ENCODE data around the gene STIP1.
A peak's percentile ranks its signal among the peaks of the same experiment; 100 is the strongest.
"Not testable (repeated sequence)": the region's sequence is repeated elsewhere in the genome, so short reads cannot be mapped to it uniquely, and the experiment has no call there.

Gene STIP1

GRCh38 chr11:64150481-64151239, 35.3 kb upstream of the STIP1 start:
- H3K27ac Mint-ChIP-seq: no peak overlapping the region
- H3K4me1 Mint-ChIP-seq (ENCODE audit: low read depth): peaks cover 6% of the 10 kb centered on the region
- no peaks in the 10 kb centered on the region for H3K27me3 Mint-ChIP-seq (ENCODE audit: low read depth)

GRCh38 chr11:64151337-64151736, 34.6 kb upstream of the STIP1 start:
- no peaks in the 10 kb centered on the region for H3K27me3 Mint-ChIP-seq (ENCODE audit: low read depth)
- DNase-seq (ENCODE audit: low spot score): no peak
- H3K9me3 Mint-ChIP-seq: no peaks in the 10 kb centered on the region
- no peaks in the 10 kb centered on the region for H3K36me3 Mint-ChIP-seq (ENCODE audit: low read depth)
- H3K4me1 Mint-ChIP-seq (ENCODE audit: low read depth): peaks cover 5% of the 10 kb centered on the region
- H3K4me3 Mint-ChIP-seq: no peak overlapping the region
- no peak overlapping the region for H3K27ac Mint-ChIP-seq

More at GRCh38 chr11:64150481-64151239, 35.3 kb upstream of the STIP1 start:
- DNase-seq (ENCODE audit: low spot score): no peak
- Mint-ChIP-seq H3K4me3 (no peak overlapping the region), H3K36me3 (ENCODE audit: low read depth) (no peaks in the 10 kb centered on the region), H3K9me3 (no peaks in the 10 kb centered on the region)

GRCh38 chr11:64152841-64153691, 32.9 kb upstream of the STIP1 start:
- no peaks in the 10 kb centered on the region for H3K27me3 Mint-ChIP-seq (ENCODE audit: low read depth)
- DNase-seq (ENCODE audit: low spot score): peak; percentile 68
- H3K4me1 Mint-ChIP-seq (ENCODE audit: low read depth): peaks cover 2% of the 10 kb centered on the region
- no peak overlapping the region for H3K27ac Mint-ChIP-seq
- no peak overlapping the region for H3K4me3 Mint-ChIP-seq
- H3K36me3 Mint-ChIP-seq (ENCODE audit: low read depth): no peaks in the 10 kb centered on the region
- no peaks in the 10 kb centered on the region for H3K9me3 Mint-ChIP-seq

- Mint-ChIP-seq H3K27me3 (ENCODE audit: low read depth) (no peaks in the 10 kb centered on the region), H3K9me3 (no peaks in the 10 kb centered on the region), H3K4me3 (no peak overlapping the region), H3K36me3 (ENCODE audit: low read depth) (no peaks in the 10 kb centered on the region), H3K27ac (no peak overlapping the region), H3K4me1 (ENCODE audit: low read depth) (peaks cover 2% of the 10 kb centered on the region)
- no peak for DNase-seq (ENCODE audit: low spot score)
Measured at GRCh38 chr11:64153812-64154211, 32.2 kb upstream of the STIP1 start.

- Mint-ChIP-seq H3K27me3 (ENCODE audit: low read depth) (no peaks in the 10 kb centered on the region), H3K36me3 (ENCODE audit: low read depth) (no peaks in the 10 kb centered on the region), H3K27ac (no peak overlapping the region), H3K4me3 (no peak overlapping the region), H3K4me1 (ENCODE audit: low read depth) (peaks cover 2% of the 10 kb centered on the region), H3K9me3 (no peaks in the 10 kb centered on the region)
- DNase-seq (ENCODE audit: low spot score): no peak
Measured at GRCh38 chr11:64156235-64157011, 29.5 kb upstream of the STIP1 start.

GRCh38 chr11:64157631-64158394, 28.2 kb upstream of the STIP1 start:
- no peak overlapping the region for H3K4me3 Mint-ChIP-seq

GRCh38 chr11:64161037-64161436, 24.9 kb upstream of the STIP1 start:
- no peak for DNase-seq (ENCODE audit: low spot score)
- Mint-ChIP-seq H3K36me3 (ENCODE audit: low read depth) (no peaks in the 10 kb centered on the region), H3K9me3 (no peaks in the 10 kb centered on the region), H3K27ac (no peak overlapping the region), H3K4me3 (no peak overlapping the region), H3K4me1 (ENCODE audit: low read depth) (no peaks in the 10 kb centered on the region), H3K27me3 (ENCODE audit: low read depth) (no peaks in the 10 kb centered on the region)

More at GRCh38 chr11:64157631-64158394, 28.2 kb upstream of the STIP1 start:
- H3K4me1 Mint-ChIP-seq (ENCODE audit: low read depth): peaks cover 2% of the 10 kb centered on the region
- no peak overlapping the region for H3K27ac Mint-ChIP-seq
- DNase-seq (ENCODE audit: low spot score): no peak
- H3K36me3 Mint-ChIP-seq (ENCODE audit: low read depth): no peaks in the 10 kb centered on the region
- no peaks in the 10 kb centered on the region for H3K27me3 Mint-ChIP-seq (ENCODE audit: low read depth)
- no peaks in the 10 kb centered on the region for H3K9me3 Mint-ChIP-seq

GRCh38 chr11:64162769-64163168, 23.2 kb upstream of the STIP1 start:
- not testable (repeated sequence) for DNase-seq (ENCODE audit: low spot score); H3K27me3 Mint-ChIP-seq (ENCODE audit: low read depth); H3K36me3 Mint-ChIP-seq (ENCODE audit: low read depth); H3K27ac Mint-ChIP-seq; H3K4me3 Mint-ChIP-seq; H3K4me1 Mint-ChIP-seq (ENCODE audit: low read depth); H3K9me3 Mint-ChIP-seq

GRCh38 chr11:64163951-64164350, 22.0 kb upstream of the STIP1 start:
- Mint-ChIP-seq H3K27ac (no peak overlapping the region), H3K4me3 (peak overlapping the region; percentile 32), H3K27me3 (ENCODE audit: low read depth) (no peaks in the 10 kb centered on the region), H3K36me3 (ENCODE audit: low read depth) (no peaks in the 10 kb centered on the region), H3K9me3 (no peaks in the 10 kb centered on the region), H3K4me1 (ENCODE audit: low read depth) (peaks cover 4% of the 10 kb centered on the region)
- DNase-seq (ENCODE audit: low spot score): no peak

GRCh38 chr11:64164392-64165312, 21.3 kb upstream of the STIP1 start:
- Mint-ChIP-seq H3K4me1 (ENCODE audit: low read depth) (peaks cover 4% of the 10 kb centered on the region), H3K9me3 (no peaks in the 10 kb centered on the region), H3K27me3 (ENCODE audit: low read depth) (no peaks in the 10 kb centered on the region), H3K4me3 (peak overlapping the region; percentile 82), H3K36me3 (ENCODE audit: low read depth) (no peaks in the 10 kb centered on the region), H3K27ac (peak overlapping the region; percentile 50)
- no peak for DNase-seq (ENCODE audit: low spot score)

- H3K4me3 Mint-ChIP-seq: peak overlapping the region; percentile 82
- H3K36me3 Mint-ChIP-seq (ENCODE audit: low read depth): no peaks in the 10 kb centered on the region
- no peaks in the 10 kb centered on the region for H3K27me3 Mint-ChIP-seq (ENCODE audit: low read depth)
- peaks cover 4% of the 10 kb centered on the region for H3K4me1 Mint-ChIP-seq (ENCODE audit: low read depth)
- no peak overlapping the region for H3K27ac Mint-ChIP-seq
- H3K9me3 Mint-ChIP-seq: no peaks in the 10 kb centered on the region
- no peak for DNase-seq (ENCODE audit: low spot score)
Measured at GRCh38 chr11:64165481-64165841, 20.5 kb upstream of the STIP1 start.

- Mint-ChIP-seq H3K9me3 (no peaks in the 10 kb centered on the region), H3K4me3 (peak within 1 kb of the TSS; percentile 89), H3K27ac (peak within 1 kb of the TSS; percentile 77), H3K36me3 (ENCODE audit: low read depth) (no peaks in the 10 kb centered on the region), H3K4me1 (ENCODE audit: low read depth) (peaks cover 4% of the 10 kb centered on the region), H3K27me3 (ENCODE audit: low read depth) (no peaks in the 10 kb centered on the region)
- DNase-seq (ENCODE audit: low spot score): peak; percentile 86
Measured at GRCh38 chr11:64165842-64166635, 19.9 kb upstream of the STIP1 start, which contains the start of gene MACROD1. MACROD1 (minus strand) TSS chr11:64166113; CDS start chr11:64165994, 119 bp downstream.

All from T-helper 2 cell treated with Interferon-gamma antibody and Interleukin-4, amounts not matched to agents 5 μg/mL and 100 μg/mL, for 36 hours (primary cell).